HG03469 (cell line): ENCODE measurements around the gene RIPOR1.

Experiments
- ATAC-seq: cut with Tn5 transposase; IDR thresholded peaks from one replicate; pipeline ENCODE4 v1.9.1; 2021; ENCODE audit warnings: mild to moderate bottlenecking, moderate library complexity, moderate number of reproducible peaks; ENCODE audit not compliant: unreplicated experiment

RIPOR1 gene

GRCh38 chr16:67537636-67538591 lies 9.3 kb downstream of the RIPOR1 start:
- ATAC-seq = no peak

- ATAC-seq = no peak
Observed at GRCh38 chr16:67538666-67539101, 10.1 kb downstream of the RIPOR1 start.

- no peak for ATAC-seq
Observed at GRCh38 chr16:67539271-67539670, 10.6 kb downstream of the RIPOR1 start.

GRCh38 chr16:67539691-67540635 lies 11.3 kb downstream of the RIPOR1 start:
- no peak for ATAC-seq

- no peak for ATAC-seq
Observed at GRCh38 chr16:67540756-67541155, 12.1 kb downstream of the RIPOR1 start.

- no peak for ATAC-seq
Observed at GRCh38 chr16:67541391-67542263, 13.0 kb downstream of the RIPOR1 start.

- no peak for ATAC-seq
Observed at GRCh38 chr16:67542464-67542863, 13.8 kb downstream of the RIPOR1 start.

- no peak for ATAC-seq
Observed at GRCh38 chr16:67543036-67543435, 14.4 kb downstream of the RIPOR1 start.

GRCh38 chr16:67543582-67543981 lies 15.0 kb downstream of the RIPOR1 start:
- no peak for ATAC-seq

- ATAC-seq = no peak
Observed at GRCh38 chr16:67544329-67544841, 15.8 kb downstream of the RIPOR1 start.

- ATAC-seq = no peak
Observed at GRCh38 chr16:67544844-67545664, 16.4 kb downstream of the RIPOR1 start.

GRCh38 chr16:67545665-67546024 lies 17.0 kb downstream of the RIPOR1 start:
- ATAC-seq = no peak

GRCh38 chr16:67546091-67546501 lies 17.5 kb downstream of the RIPOR1 start:
- no peak for ATAC-seq

GRCh38 chr16:67546761-67547422 lies 18.3 kb downstream of the RIPOR1 start:
- ATAC-seq = no peak

GRCh38 chr16:67547423-67548264 lies 19.0 kb downstream of the RIPOR1 start:
- ATAC-seq = no peak

GRCh38 chr16:67548265-67549126 lies 19.9 kb downstream of the RIPOR1 start:
- ATAC-seq = no peak

GRCh38 chr16:67549240-67549639 lies 20.6 kb downstream of the RIPOR1 start:
- no peak for ATAC-seq
